ENCODE results near the gene CCDC116. TPM values are rescaled to one million over a fixed set of nuclear protein-coding genes. Genes with fewer than 3 reads are reported as not detected.

Gene CCDC116, protein sequence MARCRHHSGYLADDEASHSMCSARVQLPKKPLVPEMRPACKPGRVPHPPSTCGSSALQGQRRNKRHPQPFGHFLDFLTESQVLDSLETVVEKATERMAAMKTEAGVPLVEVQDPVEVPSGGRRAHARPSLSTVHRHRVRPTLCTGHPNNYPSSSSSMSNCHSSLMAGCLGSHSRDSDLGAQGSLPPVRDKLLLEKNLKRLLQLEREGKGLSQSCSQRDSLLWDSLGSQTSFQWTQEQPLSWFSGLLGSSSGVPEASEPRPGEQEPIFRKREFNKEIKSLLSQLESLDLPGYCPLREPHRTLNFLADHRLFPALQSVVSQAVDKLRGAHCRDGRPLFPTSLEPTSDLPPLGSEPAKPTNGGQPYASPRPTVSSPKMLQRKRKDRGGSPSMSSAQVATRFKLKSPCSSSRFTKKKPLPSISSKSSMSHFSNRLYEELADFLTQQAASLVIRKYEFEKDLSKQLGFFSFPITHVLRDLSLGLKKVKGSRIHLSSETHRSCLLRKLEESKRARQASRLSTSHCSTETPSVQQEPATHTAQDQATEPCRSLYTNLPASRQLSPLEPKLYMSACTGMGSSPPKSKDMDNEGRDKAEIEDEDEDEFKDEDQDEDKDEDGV
- total RNA-seq (0.20 and 0.30 TPM in 2 replicates), polyA plus RNA-seq (1.3 and 1.5 TPM in 2 replicates)

DNA sequence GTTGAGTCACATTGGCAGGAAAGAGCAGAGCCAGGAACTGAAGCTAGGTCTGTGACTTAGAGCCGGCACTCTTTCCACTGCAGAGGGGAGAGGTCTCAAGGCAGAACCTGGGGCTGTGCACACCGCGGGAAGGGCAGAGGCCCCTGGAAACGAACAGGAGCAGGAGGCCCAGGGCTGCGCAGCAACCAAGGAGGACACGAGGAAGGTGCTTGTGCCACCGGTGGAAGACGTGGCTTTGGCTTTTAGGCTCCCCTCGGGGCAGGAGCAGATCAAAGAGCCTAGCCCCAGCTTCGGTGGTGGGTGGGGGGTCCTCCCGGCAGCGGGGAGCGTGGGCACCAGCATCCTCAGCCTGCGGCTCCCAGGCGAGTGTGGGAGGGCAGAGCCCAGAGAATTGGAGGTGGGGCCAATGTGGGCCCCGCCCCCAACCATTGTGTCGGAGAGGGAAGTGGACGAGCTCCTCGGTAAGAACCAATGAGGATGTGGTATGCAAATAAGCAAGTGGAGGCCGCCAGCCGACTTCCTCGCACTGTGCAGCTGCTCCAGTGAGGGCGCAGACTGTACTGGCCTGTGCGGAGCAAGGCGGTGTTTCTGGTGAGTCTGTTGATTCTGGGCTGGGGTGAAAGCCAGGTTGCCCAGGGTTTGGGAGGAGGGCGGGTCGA is at the start of gene CCDC116:
TSS of gene CCDC116 (plus strand) at position 524 of the 659 bp plus-strand sequence. CDS start 422 bp downstream, outside the sequence.
- no peak within 1 kb of the TSS for H3K4me2 ChIP-seq
- no peaks in the 10 kb centered on the region for H3K9me2 ChIP-seq (replicated peaks; ENCODE audit: insufficient read depth)
- H2AFZ ChIP-seq, result no peak within 1 kb of the TSS
- no peak within 1 kb of the TSS for H3K4me3 ChIP-seq
- no peaks in the 10 kb centered on the region for H3K9me3 ChIP-seq (ENCODE audit: low read depth)
- 90% methylated on average over 24 of the region's 27 CpGs for WGBS (ENCODE audit: low lambda C conversion rate, missing lambda C conversion rate)
- TF ChIP-seq, protein P1, sequence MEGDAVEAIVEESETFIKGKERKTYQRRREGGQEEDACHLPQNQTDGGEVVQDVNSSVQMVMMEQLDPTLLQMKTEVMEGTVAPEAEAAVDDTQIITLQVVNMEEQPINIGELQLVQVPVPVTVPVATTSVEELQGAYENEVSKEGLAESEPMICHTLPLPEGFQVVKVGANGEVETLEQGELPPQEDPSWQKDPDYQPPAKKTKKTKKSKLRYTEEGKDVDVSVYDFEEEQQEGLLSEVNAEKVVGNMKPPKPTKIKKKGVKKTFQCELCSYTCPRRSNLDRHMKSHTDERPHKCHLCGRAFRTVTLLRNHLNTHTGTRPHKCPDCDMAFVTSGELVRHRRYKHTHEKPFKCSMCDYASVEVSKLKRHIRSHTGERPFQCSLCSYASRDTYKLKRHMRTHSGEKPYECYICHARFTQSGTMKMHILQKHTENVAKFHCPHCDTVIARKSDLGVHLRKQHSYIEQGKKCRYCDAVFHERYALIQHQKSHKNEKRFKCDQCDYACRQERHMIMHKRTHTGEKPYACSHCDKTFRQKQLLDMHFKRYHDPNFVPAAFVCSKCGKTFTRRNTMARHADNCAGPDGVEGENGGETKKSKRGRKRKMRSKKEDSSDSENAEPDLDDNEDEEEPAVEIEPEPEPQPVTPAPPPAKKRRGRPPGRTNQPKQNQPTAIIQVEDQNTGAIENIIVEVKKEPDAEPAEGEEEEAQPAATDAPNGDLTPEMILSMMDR (IDR thresholded peaks at IDR 0.05; ENCODE audit: poor library complexity), result no peak
- no peak for TF ChIP-seq EZH2 (IDR thresholded peaks at IDR 0.05; ENCODE audit: borderline replicate concordance)
- TF ChIP-seq EZH2phosphoT487 (IDR thresholded peaks at IDR 0.05; ENCODE audit: low read depth, severe bottlenecking, unreplicated experiment), result no peak
- peaks cover 10% of the 10 kb centered on the region for H4K20me1 ChIP-seq (ENCODE audit: insufficient read depth, poor library complexity, severe bottlenecking)
- peaks cover 17% of the 10 kb centered on the region for H3K79me2 ChIP-seq
- H3K27me3 ChIP-seq, result no peaks in the 10 kb centered on the region
- no peaks in the 10 kb centered on the region for H3K36me3 ChIP-seq (replicated peaks; ENCODE audit: insufficient read depth, low read depth)
- DNase-seq (ENCODE audit: low spot score), result no peak
- H3K4me1 ChIP-seq (ENCODE audit: insufficient read depth), result peaks cover 2% of the 10 kb centered on the region
- H3K27ac ChIP-seq, result no peak within 1 kb of the TSS

DNA sequence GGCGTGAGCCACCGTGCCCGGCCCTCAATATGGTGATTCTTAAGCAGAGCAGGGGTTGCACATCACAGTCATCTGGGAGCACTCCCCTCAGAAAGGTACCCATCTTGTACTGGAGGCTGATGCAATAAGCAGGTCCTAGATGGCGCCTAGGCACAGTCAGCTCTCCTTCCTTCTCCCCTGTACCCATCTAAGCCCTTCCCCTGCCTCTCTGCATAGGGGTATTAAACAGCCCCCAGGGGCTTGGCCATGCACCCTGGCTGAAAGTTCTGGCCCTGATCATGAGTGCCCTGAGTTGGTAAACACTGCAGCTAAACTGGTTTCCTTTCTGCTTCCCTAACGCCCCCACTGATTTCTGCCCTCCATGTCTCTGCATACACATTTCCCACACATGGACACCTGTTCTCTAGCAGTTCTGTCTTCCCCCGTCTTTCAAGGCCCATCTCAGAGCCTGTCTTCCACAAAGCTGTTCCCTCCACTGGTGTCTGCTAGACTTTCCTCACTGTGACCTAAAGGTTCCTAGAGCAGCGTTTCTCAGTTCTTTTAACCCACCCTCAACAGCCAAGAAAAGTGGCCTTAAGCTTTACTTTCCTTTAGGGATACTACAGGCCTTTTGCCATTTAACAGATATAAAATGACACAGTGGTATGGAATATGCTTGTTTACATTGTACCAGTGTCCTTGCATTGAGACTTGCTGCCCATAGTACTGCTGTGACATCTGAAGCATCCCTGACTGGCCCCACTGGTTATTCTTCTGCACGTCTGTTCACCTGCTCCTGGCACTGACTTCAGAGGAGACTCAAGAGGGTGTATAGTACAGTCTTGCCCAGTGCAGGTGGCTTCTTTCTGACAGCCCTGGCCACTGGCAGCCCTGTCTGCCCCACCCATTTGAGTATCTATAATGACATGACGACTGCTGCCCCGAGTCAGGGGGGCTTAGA is 49.5 kb upstream of the CCDC116 start:
- no peaks in the 10 kb centered on the region for H3K9me3 ChIP-seq (ENCODE audit: low read depth)
- no peaks in the 10 kb centered on the region for H3K9me2 ChIP-seq (replicated peaks; ENCODE audit: insufficient read depth)
- peaks cover 12% of the 10 kb centered on the region for H3K4me1 ChIP-seq (ENCODE audit: insufficient read depth)
- no peak overlapping the region for H2AFZ ChIP-seq
- H3K4me2 ChIP-seq, result no peak overlapping the region
- no peak for TF ChIP-seq EZH2phosphoT487 (IDR thresholded peaks at IDR 0.05; ENCODE audit: low read depth, severe bottlenecking, unreplicated experiment)
- TF ChIP-seq, protein P1 (IDR thresholded peaks at IDR 0.05; ENCODE audit: poor library complexity), result no peak
- TF ChIP-seq EZH2 (IDR thresholded peaks at IDR 0.05; ENCODE audit: borderline replicate concordance), result no peak
- no peaks in the 10 kb centered on the region for H3K36me3 ChIP-seq (replicated peaks; ENCODE audit: insufficient read depth, low read depth)
- no peaks in the 10 kb centered on the region for H3K27me3 ChIP-seq
- no peak for DNase-seq (ENCODE audit: low spot score)
- no peak overlapping the region for H3K4me3 ChIP-seq
- H3K79me2 ChIP-seq, result peaks cover 100% of the 10 kb centered on the region
- H4K20me1 ChIP-seq (ENCODE audit: insufficient read depth, poor library complexity, severe bottlenecking), result peaks cover 100% of the 10 kb centered on the region
- 87% methylated on average over 10 of the region's 10 CpGs for WGBS (ENCODE audit: low lambda C conversion rate, missing lambda C conversion rate)
- H3K27ac ChIP-seq, result no peak overlapping the region

DNA sequence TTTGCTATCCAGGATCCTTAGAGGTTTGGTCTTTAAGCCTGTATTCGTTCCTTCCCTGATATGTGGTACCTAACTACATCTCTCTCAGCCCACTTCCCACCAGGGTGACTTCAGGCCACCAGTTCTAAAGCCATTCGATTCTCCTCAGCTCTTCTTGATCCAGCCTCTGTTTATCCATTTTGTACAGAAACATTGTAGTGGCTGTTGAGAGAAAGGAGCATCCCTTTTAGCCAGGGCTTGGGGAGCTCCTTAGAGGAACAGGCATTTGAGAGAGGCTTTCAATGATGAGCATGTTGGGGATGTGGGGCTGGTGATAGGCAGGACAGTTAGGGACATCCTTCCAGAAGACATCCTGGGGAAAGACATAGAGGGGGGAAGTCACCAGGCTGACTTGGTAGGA is 47.2 kb upstream of the CCDC116 start:
- Histone ChIP-seq H3K36me3 (replicated peaks; ENCODE audit: insufficient read depth, low read depth) (no peaks in the 10 kb centered on the region), H3K9me2 (replicated peaks; ENCODE audit: insufficient read depth) (no peaks in the 10 kb centered on the region), H3K4me3 (no peak overlapping the region), H3K27ac (no peak overlapping the region), H3K9me3 (ENCODE audit: low read depth) (no peaks in the 10 kb centered on the region), H3K4me1 (ENCODE audit: insufficient read depth) (no peaks in the 10 kb centered on the region), H3K79me2 (peaks cover 100% of the 10 kb centered on the region), H2AFZ (no peak overlapping the region), H3K4me2 (no peak overlapping the region), H4K20me1 (ENCODE audit: insufficient read depth, poor library complexity, severe bottlenecking) (peaks cover 100% of the 10 kb centered on the region), H3K27me3 (no peaks in the 10 kb centered on the region)
- TF ChIP-seq, protein P1 (IDR thresholded peaks at IDR 0.05; ENCODE audit: poor library complexity), result no peak
- TF ChIP-seq EZH2phosphoT487 (IDR thresholded peaks at IDR 0.05; ENCODE audit: low read depth, severe bottlenecking, unreplicated experiment) (no peak), EZH2 (IDR thresholded peaks at IDR 0.05; ENCODE audit: borderline replicate concordance) (no peak)
- no peak for DNase-seq (ENCODE audit: low spot score)
- WGBS (ENCODE audit: low lambda C conversion rate, missing lambda C conversion rate), result 100% methylated on average over 2 of the region's 2 CpGs

Measured in hepatocyte (in vitro differentiated cells).